ENCODE data around the gene UGP2.

The UGP2 gene

DNA sequence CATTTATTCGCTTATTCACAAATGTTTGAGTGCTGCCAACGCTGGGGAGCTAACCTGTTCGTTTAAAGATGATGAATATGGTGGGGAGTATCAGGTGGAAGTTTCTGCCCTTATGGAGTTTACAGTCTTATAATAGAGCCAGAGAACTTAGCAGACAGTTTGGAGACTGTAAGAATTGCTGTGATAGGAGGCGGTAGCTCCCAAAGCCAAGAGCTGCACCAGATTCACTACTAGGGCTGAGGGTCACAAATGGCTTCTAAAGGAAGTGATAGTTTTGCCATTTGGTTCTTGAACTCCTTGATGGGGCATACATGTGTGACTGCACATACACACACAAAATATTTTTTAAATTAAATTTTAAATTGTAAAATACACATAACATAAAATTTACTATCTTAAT, 29.0 kb downstream of the UGP2 start:
- Histone ChIP-seq H3K4me1 (ENCODE audit: insufficient read depth, low read length) (peaks cover 11% of the 10 kb centered on the region), H3K9ac (ENCODE audit: low read length) (no peak overlapping the region), H3K9me3 (ENCODE audit: low read length) (no peaks in the 10 kb centered on the region), H3K4me3 (ENCODE audit: low read depth in 1 of 2, low read length in 2 of 2) (no peak overlapping the region), H3K27ac (ENCODE audit: low read depth, low read length) (no peak overlapping the region), H3K27me3 (ENCODE audit: control insufficient read depth in 1 of 2, insufficient read depth in 2 of 2, low read length in 2 of 2) (no peaks in the 10 kb centered on the region), H3K36me3 (ENCODE audit: insufficient read depth, low read length) (peaks cover 10% of the 10 kb centered on the region)

DNA sequence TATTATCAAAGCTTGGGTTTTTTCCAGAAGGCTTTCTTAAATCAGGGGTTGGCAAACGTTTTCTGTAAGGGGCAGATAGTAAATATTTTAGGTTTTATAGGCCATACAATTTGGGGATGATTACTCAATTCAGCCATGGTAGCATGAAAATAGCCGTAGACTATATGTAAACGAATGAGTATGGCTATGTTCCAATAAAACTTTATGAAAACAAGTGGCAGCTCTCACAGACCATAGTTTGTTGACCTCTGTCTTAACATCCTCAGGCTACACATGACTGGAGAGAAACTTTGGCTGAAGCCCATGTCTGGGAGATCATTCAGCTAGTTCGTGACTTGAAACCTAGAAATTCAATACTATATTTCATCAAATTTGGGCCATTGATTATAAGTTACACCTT, 30.2 kb downstream of the UGP2 start:
- Histone ChIP-seq H3K27me3 (ENCODE audit: control insufficient read depth in 1 of 2, insufficient read depth in 2 of 2, low read length in 2 of 2) (no peaks in the 10 kb centered on the region), H3K36me3 (ENCODE audit: insufficient read depth, low read length) (peaks cover 10% of the 10 kb centered on the region), H3K9me3 (ENCODE audit: low read length) (no peaks in the 10 kb centered on the region), H3K9ac (ENCODE audit: low read length) (no peak overlapping the region), H3K27ac (ENCODE audit: low read depth, low read length) (no peak overlapping the region), H3K4me3 (ENCODE audit: low read depth in 1 of 2, low read length in 2 of 2) (no peak overlapping the region), H3K4me1 (ENCODE audit: insufficient read depth, low read length) (peaks cover 14% of the 10 kb centered on the region)

DNA sequence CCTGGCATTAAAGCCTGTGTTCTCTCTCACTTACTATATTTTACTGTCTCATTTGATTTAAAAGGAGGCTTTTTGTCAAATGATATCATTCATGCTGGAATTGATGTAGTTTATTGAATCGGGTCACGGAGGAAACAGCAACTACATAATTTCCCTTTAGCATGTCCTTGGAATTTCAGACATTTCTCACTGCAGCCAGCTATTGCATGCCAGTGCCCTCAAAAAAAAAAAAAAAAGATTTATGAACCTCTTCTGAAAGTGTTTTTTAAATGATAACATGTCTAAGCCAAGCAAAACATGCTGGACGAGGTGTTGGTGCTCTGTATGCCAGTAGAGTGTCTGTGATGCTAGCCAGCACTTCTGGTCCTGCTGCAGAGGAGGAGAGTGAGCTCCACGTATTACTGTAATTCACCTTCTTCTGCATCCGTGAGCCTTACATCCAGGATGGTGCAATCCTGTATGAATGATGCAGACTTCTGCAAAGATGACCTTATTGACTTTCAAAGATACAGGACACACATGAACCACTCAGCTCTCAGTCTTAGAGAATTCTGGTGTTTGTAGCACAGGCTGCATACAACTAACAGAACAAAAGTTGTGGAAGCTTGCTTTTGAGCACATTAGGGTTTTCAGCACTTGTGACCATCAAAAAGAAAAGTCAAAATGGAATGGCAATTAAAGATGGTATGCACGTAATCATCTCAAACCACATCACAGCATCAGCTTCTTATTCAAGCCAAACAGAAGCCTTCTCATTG, 31.1 kb downstream of the UGP2 start:
- Histone ChIP-seq H3K4me1 (ENCODE audit: insufficient read depth, low read length) (peaks cover 14% of the 10 kb centered on the region), H3K9ac (ENCODE audit: low read length) (no peak overlapping the region), H3K4me3 (ENCODE audit: low read depth in 1 of 2, low read length in 2 of 2) (no peak overlapping the region), H3K9me3 (ENCODE audit: low read length) (no peaks in the 10 kb centered on the region), H3K36me3 (ENCODE audit: insufficient read depth, low read length) (peaks cover 10% of the 10 kb centered on the region), H3K27ac (ENCODE audit: low read depth, low read length) (no peak overlapping the region), H3K27me3 (ENCODE audit: control insufficient read depth in 1 of 2, insufficient read depth in 2 of 2, low read length in 2 of 2) (no peaks in the 10 kb centered on the region)

DNA sequence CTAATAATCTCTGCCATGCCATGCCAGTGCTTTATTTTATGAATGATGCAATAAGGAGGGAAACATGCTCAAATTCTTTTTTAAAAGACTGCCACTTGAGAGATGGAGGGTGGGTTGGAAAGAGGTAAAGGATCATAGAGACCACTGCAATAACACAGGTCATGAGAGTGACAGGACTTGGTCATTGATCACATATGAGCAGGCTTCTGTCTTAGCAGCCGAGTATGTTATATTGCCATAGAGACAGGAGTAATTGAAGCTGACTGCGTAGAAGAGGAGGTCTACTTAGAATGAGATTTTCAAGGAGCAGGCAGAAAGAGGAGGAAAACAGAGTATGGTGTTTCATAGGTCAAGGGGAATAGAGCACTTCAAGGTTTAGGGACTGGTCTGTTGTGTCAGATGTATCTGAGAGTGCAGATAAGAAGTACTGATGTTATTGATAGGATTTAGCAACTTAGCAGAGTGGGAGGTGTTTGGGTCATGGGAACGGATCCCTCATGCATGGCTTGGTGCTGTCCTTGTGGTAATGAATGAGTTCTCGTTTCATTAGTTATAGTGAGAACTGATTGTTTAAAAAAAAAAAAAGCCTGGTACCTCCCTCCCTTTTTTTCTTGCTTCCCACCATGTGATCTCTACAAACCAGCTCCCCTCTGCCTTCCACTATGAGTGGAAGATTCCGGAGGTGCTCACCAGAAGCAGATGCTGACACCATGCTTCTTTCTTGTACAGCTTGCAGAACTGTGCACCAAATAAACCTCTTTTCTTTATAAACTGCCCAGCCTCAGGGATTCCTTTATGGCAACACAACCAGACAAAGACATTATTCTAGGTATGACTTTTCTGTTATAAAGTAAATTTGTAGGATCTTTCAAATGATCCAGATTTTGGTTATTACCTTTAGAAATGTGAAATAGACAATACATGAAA, 32.8 kb downstream of the UGP2 start:
- Histone ChIP-seq H3K27ac (ENCODE audit: low read depth, low read length) (no peak overlapping the region), H3K4me3 (ENCODE audit: low read depth in 1 of 2, low read length in 2 of 2) (no peak overlapping the region), H3K9ac (ENCODE audit: low read length) (no peak overlapping the region), H3K9me3 (ENCODE audit: low read length) (no peaks in the 10 kb centered on the region), H3K36me3 (ENCODE audit: insufficient read depth, low read length) (peaks cover 14% of the 10 kb centered on the region), H3K4me1 (ENCODE audit: insufficient read depth, low read length) (peaks cover 14% of the 10 kb centered on the region), H3K27me3 (ENCODE audit: control insufficient read depth in 1 of 2, insufficient read depth in 2 of 2, low read length in 2 of 2) (no peaks in the 10 kb centered on the region)

DNA sequence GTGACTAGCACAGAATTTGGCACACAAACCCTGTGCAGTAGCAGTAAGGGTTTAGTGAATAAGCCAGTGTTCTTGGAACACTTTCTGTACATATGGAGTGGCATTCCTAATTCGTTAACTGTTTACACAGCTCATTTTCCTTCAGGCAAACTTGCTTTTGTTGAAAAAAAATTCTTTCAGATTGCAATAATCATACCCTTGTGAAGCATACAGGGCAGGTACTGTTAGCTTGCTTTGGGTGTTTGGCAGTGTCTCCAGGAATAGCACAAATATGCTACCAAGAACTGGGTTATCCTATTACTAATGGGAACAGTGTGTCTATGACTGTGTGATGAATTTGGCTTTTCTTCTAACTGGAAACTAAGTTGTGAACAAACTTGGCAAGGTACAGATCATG, 33.4 kb downstream of the UGP2 start:
- Histone ChIP-seq H3K27me3 (ENCODE audit: control insufficient read depth in 1 of 2, insufficient read depth in 2 of 2, low read length in 2 of 2) (no peaks in the 10 kb centered on the region), H3K4me3 (ENCODE audit: low read depth in 1 of 2, low read length in 2 of 2) (no peak overlapping the region), H3K36me3 (ENCODE audit: insufficient read depth, low read length) (peaks cover 14% of the 10 kb centered on the region), H3K9me3 (ENCODE audit: low read length) (no peaks in the 10 kb centered on the region), H3K9ac (ENCODE audit: low read length) (no peak overlapping the region), H3K27ac (ENCODE audit: low read depth, low read length) (no peak overlapping the region), H3K4me1 (ENCODE audit: insufficient read depth, low read length) (peaks cover 14% of the 10 kb centered on the region)

DNA sequence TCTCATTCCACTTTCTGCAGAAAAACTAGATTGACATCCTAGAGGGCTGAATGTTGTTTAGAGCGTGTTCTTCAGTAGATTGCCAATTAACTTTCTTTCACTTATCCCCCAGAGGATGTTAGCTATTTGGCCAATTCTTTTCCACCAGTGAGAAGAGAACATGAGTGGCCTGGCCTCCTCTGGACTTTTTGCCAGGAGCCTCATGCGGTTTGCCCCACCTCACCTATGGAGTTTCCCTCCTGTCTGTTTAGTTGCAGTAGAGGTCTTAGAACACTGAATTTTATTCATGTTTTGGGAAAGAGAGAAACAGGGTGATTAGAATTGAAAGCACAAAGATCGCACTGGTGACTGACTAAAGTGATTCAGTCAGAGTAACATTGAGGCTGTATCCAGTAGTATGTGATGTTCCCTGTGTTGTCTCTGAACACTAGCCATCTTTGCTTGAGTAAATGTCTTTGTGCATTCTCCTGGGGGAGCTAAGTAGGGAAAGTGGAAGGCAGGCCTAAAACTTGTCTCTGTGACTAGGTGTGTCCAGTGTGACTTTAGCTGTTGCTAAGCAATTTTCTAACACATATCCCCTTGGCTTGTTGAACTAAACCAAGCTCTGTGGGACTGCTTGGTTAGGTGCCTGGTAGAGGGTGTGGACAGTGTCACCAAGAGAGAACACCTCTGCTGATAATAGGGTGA, 34.0 kb downstream of the UGP2 start:
- H3K36me3 ChIP-seq (ENCODE audit: insufficient read depth, low read length), result peaks cover 14% of the 10 kb centered on the region
- H3K9ac ChIP-seq (ENCODE audit: low read length), result no peak overlapping the region
- no peaks in the 10 kb centered on the region for H3K27me3 ChIP-seq (ENCODE audit: control insufficient read depth in 1 of 2, insufficient read depth in 2 of 2, low read length in 2 of 2)
- H3K4me1 ChIP-seq (ENCODE audit: insufficient read depth, low read length), result peaks cover 14% of the 10 kb centered on the region
- H3K9me3 ChIP-seq (ENCODE audit: low read length), result no peaks in the 10 kb centered on the region
- H3K4me3 ChIP-seq (ENCODE audit: low read depth in 1 of 2, low read length in 2 of 2), result no peak overlapping the region
- H3K27ac ChIP-seq (ENCODE audit: low read depth, low read length), result no peak overlapping the region

DNA sequence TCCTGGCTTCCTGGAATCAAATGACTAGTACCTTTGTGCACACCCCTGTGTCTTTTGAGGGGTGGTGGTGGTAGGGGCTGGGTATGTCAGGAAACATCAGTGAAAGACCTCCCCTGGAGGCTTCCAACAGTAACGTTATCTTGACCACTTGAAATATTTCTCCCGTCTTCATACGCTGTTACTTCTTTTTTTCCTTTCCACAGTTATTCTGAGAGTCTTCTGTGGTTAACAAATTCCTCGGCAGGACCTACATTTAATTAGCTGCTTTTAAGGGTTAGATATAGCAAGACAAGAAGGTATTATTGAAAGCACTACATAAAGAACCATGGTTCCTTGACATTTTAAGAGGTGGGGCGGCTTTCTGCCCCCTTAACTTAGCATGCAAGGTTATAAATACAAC, 34.6 kb downstream of the UGP2 start:
- no peaks in the 10 kb centered on the region for H3K9me3 ChIP-seq (ENCODE audit: low read length)
- no peaks in the 10 kb centered on the region for H3K27me3 ChIP-seq (ENCODE audit: control insufficient read depth in 1 of 2, insufficient read depth in 2 of 2, low read length in 2 of 2)
- no peak overlapping the region for H3K4me3 ChIP-seq (ENCODE audit: low read depth in 1 of 2, low read length in 2 of 2)
- peaks cover 14% of the 10 kb centered on the region for H3K36me3 ChIP-seq (ENCODE audit: insufficient read depth, low read length)
- peaks cover 14% of the 10 kb centered on the region for H3K4me1 ChIP-seq (ENCODE audit: insufficient read depth, low read length)
- H3K27ac ChIP-seq (ENCODE audit: low read depth, low read length), result no peak overlapping the region
- no peak overlapping the region for H3K9ac ChIP-seq (ENCODE audit: low read length)

DNA sequence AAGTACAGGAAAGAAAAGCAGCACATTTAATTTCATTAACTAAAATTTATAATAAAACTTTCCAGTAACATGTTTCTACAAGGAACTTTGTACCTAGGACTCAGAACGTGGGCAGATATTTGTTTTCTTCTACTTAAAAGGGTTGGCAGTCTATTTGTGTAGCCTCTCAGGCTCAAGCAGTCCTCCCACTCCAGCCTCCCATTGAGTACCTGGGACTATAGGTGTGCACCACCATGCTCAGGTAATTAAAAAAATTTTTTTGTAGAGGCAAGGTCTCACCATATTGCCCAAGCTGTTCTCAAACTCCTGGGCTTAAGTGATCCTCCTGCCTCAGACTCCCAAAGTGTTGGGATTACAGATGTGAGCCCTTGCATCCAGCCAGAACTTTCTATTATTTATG, 36.8 kb downstream of the UGP2 start:
- no peak overlapping the region for H3K4me3 ChIP-seq (ENCODE audit: low read depth in 1 of 2, low read length in 2 of 2)
- H3K4me1 ChIP-seq (ENCODE audit: insufficient read depth, low read length), result peaks cover 6% of the 10 kb centered on the region
- H3K9ac ChIP-seq (ENCODE audit: low read length), result no peak overlapping the region
- H3K9me3 ChIP-seq (ENCODE audit: low read length), result no peaks in the 10 kb centered on the region
- no peaks in the 10 kb centered on the region for H3K27me3 ChIP-seq (ENCODE audit: control insufficient read depth in 1 of 2, insufficient read depth in 2 of 2, low read length in 2 of 2)
- no peak overlapping the region for H3K27ac ChIP-seq (ENCODE audit: low read depth, low read length)
- peaks cover 10% of the 10 kb centered on the region for H3K36me3 ChIP-seq (ENCODE audit: insufficient read depth, low read length)

DNA sequence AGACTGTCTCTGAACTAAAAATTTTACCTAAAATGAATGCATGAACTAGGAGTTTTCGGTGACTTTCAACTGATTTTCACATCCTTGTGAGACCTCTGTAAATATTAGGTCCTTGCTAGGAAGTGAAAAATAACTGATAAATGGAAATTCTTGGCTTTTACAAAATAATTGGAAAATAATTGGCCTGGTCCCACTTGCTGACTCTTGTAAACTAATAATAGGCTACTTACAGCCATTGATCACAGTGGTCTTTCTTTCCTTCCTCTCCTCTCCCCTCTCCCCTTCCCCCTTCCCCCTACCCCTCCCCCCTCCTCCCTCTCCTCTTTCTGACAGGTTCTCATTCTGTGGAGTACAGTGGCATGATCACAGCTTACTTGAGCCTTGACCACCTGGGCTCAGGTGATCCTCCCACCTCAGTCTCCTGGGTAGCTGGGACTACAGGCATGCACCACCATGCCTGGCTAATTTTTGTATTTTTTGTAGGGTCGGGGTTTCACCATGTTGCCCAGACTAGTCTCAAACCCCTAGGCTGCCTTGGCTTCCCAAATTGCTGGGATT, 38.3 kb downstream of the UGP2 start:
- Histone ChIP-seq H3K27me3 (ENCODE audit: control insufficient read depth in 1 of 2, insufficient read depth in 2 of 2, low read length in 2 of 2) (no peaks in the 10 kb centered on the region), H3K9me3 (ENCODE audit: low read length) (no peaks in the 10 kb centered on the region), H3K4me1 (ENCODE audit: insufficient read depth, low read length) (peaks cover 6% of the 10 kb centered on the region), H3K9ac (ENCODE audit: low read length) (no peak overlapping the region), H3K27ac (ENCODE audit: low read depth, low read length) (no peak overlapping the region), H3K36me3 (ENCODE audit: insufficient read depth, low read length) (peaks cover 4% of the 10 kb centered on the region), H3K4me3 (ENCODE audit: low read depth in 1 of 2, low read length in 2 of 2) (no peak overlapping the region)

DNA sequence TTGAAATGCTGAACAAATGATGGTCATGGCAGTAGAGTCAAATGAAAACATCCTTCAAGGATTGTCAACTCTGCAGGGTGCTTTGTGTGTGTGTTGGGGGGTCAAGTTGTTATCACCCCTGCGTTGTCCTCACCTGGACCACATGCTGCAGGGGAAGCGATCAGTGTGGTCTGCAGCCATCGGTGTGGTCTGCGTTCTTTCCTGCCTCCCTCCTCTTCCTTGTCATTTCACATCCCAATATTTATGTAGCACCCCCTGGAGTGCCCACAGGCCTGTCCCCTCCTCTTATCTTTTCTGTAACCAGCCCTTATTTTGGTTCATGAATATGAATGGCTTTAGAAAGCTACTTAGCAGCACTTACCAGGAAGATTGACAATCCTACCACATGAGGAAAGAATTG, 38.9 kb downstream of the UGP2 start:
- Histone ChIP-seq H3K36me3 (ENCODE audit: insufficient read depth, low read length) (peaks cover 4% of the 10 kb centered on the region), H3K4me3 (ENCODE audit: low read depth in 1 of 2, low read length in 2 of 2) (no peak overlapping the region), H3K27ac (ENCODE audit: low read depth, low read length) (no peak overlapping the region), H3K27me3 (ENCODE audit: control insufficient read depth in 1 of 2, insufficient read depth in 2 of 2, low read length in 2 of 2) (no peaks in the 10 kb centered on the region), H3K9ac (ENCODE audit: low read length) (no peak overlapping the region), H3K4me1 (ENCODE audit: insufficient read depth, low read length) (peaks cover 4% of the 10 kb centered on the region), H3K9me3 (ENCODE audit: low read length) (no peaks in the 10 kb centered on the region)

DNA sequence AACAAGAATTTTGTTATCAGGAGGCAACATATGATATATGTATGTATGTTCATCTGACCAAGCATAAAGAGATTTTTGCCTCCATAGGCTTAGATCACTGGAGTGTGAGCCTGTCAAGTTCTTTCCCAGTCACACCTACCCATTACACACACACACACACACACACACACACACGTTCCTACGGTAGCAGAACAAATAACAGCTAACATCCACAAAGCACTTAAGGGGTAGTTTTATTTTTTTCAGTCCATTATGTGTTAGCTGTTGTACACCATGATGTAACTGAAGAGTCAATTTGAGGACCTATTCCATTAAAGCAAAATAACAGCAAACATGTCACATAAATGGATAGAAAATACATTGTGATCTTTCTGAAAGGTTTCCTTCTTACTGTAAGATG, 39.5 kb downstream of the UGP2 start:
- peaks cover 4% of the 10 kb centered on the region for H3K36me3 ChIP-seq (ENCODE audit: insufficient read depth, low read length)
- no peaks in the 10 kb centered on the region for H3K27me3 ChIP-seq (ENCODE audit: control insufficient read depth in 1 of 2, insufficient read depth in 2 of 2, low read length in 2 of 2)
- no peaks in the 10 kb centered on the region for H3K9me3 ChIP-seq (ENCODE audit: low read length)
- no peak overlapping the region for H3K9ac ChIP-seq (ENCODE audit: low read length)
- H3K27ac ChIP-seq (ENCODE audit: low read depth, low read length), result no peak overlapping the region
- H3K4me3 ChIP-seq (ENCODE audit: low read depth in 1 of 2, low read length in 2 of 2), result no peak overlapping the region
- no peaks in the 10 kb centered on the region for H3K4me1 ChIP-seq (ENCODE audit: insufficient read depth, low read length)

Measured in muscle layer of colon (tissue), 2 donors.